GM19438 (cell line): ENCODE results near the gene COX8C.
A peak's percentile ranks its signal among the peaks of the same experiment; 100 is the strongest.
"Not testable (repeated sequence)": the region's sequence is repeated elsewhere in the genome, so short reads cannot be mapped to it uniquely, and the experiment has no call there.

ENCODE experiments used
- ATAC-seq: cut with Tn5 transposase; IDR thresholded peaks from one replicate; pipeline ENCODE4 v1.9.1; 2021; ENCODE audit warnings: low read depth; ENCODE audit not compliant: unreplicated experiment

Gene COX8C

GRCh38 chr14:93368996-93369712 lies 22.2 kb downstream of the COX8C start:
- no peak for ATAC-seq

GRCh38 chr14:93369713-93370266 lies 22.8 kb downstream of the COX8C start:
- ATAC-seq = peak; percentile 93

- peak; percentile 90 for ATAC-seq
Observed at GRCh38 chr14:93375673-93376156, 28.7 kb downstream of the COX8C start.

- ATAC-seq = no peak
Observed at GRCh38 chr14:93379831-93380230, 32.8 kb downstream of the COX8C start.

- ATAC-seq = no peak
Observed at GRCh38 chr14:93381644-93382043, 34.7 kb downstream of the COX8C start.

- ATAC-seq = not testable (repeated sequence)
Observed at GRCh38 chr14:93384256-93384655, 37.3 kb downstream of the COX8C start.

- ATAC-seq = no peak
Observed at GRCh38 chr14:93395231-93395630, 48.2 kb downstream of the COX8C start.

GRCh38 chr14:93396456-93396855 lies 49.5 kb downstream of the COX8C start:
- no peak for ATAC-seq
